NCI-H1092 treated with DMSO at 0.1 percent for 48 hours (cell line): ENCODE measurements around the gene ZNF619.
"Not testable (repeated sequence)": the region's sequence is repeated elsewhere in the genome, so short reads cannot be mapped to it uniquely, and the experiment has no call there.

Experiments used
- DNase-seq: peaks from one replicate; lab custom pipeline; 2025; lab: John Stamatoyannopoulos, UW

ZNF619 gene

DNA sequence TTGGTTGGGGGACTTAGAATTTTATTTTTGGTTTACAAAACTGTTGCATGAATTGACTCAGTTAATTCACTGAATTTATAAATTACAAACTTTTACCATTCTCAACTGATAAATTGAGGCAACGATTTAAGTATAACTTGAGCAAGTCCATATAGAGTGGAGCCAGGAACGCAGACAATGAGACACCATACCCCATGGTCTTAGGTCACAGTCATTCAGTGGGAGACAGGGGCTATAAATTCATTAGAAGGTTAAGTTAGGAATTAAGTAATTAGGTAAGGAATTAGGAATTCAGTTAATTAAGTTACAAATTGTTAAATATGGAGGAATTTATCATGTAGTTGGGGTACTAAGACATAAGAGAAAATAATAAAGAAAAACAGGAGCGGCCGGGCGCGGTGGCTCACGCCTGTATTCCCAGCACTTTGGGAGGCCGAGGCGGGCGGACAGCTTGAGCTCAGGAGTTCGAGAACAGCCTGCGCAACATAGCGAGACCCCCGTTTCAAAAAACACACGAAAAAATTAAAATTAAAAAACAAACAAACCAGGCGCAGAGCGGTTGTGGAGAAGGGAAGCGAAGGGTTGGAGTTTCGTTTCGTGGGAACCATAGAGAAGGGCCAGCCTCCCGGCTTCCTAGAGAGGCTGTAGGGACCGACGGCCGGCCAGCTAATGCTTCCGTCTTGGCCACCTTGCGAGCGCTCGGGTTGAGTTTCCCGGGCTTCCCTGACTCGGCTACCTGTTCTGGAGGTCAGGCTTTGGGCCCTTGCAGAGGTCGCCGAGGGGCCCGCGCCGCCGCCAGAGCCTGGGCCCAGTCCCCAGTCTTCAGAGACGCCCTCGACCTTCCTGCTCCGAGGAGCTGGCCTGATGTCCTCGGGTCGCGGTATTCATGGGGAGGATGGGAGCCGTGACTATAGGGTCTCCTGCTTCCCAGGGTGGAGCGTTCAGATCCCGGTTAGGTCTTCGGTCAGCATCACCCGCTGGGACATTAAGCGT, at the start of gene ZNF619:
Gene ZNF619 (plus strand): TSS at position 645 of the 993 bp plus-strand sequence. CDS start 858 bp downstream, outside the sequence.
- DNase-seq = peak; percentile 41

DNA sequence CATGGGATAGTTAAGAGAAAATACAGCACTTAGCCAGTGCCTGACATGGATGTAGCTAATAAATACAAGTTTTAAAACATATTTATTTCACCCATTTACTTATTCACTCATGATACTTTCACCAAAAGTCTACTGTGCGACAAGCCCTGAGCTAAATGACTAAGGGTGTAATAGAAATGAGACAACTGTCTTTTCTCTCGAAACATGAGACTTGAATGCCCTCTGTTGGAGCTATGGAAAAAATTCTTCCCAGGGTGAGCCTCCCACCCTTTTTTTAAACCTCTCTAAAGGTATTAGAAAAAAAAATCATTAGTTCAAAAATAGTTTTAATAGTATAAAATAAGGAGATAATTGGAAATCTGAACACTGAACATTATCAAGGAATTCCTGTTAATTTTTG, 44.1 kb upstream of the ZNF619 start:
- DNase-seq = no peak

DNA sequence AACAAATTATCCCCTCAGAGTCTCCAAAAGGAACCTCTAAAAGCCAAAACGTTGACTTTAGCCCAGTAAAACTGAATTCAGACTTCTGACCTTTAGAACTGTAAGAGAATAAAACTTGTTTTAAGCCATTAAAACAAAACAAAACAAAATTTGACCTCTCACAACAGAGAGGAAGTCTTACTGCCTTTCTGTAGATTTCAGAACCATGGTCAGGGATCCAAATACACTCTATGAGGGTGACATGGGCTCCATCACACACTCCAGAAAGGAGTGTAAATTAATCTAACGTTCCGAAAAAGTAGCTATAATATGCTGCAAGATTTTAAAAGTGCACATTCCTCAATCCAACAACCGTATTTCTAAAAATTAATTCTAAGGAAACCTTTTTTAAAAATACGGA, 39.0 kb upstream of the ZNF619 start:
- no peak for DNase-seq

DNA sequence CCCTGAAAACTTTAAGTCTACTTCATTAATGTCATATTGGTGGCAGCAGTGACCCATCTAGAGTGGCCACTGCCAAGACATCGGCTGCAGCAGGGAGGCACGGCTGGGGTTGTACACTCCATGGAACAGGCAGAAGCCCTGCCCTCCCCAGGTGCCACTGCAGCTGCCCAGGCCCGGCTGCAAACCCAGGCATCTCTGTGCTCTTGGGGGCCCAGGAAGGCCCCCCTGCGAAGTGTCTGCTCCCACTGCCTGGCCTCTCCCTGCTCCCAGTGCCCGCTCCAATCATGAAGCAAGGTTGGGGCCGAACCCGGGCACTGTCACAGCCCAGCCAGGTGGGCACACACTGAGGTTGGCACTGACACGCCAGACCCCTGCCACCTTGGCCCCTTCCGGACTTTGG, 31.9 kb upstream of the ZNF619 start:
- DNase-seq = no peak

DNA sequence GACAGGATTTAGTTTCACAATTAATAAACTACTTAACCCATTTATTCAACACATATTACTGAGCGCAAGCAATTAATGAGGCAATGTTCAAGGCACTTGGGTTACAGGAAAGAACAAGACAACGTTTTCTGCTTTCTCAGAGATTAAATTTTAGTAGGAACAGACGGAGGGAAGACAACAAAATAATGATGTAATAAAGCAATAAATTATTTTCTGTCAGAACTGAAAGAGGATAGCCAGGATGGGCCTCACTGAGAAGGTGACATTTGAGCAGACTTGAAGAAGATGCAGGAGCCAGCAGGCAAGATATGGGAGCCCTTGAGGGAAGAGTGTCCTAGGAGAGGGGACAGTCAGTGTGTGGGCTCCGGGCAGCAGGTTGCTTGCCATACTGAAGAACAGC, 31.0 kb upstream of the ZNF619 start:
- DNase-seq = no peak

DNA sequence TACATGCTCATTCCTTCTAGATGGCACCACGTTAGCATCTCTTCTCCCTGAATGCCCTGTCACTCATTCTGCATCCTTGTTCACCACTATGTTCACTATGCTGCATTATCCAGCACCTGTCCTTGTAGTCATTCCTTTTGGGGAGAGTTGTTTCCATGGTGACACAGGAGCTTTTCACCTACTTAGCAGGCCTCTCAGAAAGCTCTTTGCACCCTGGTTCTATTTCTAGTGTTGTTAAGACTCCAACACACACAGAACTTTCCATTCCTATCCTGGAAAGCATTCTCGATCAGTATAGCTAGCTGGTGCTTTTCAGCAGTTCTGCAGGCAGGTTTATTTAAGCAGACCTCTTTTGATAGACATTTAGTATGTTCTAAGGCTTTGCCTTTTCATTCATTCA, 26.5 kb upstream of the ZNF619 start:
- no peak for DNase-seq

DNA sequence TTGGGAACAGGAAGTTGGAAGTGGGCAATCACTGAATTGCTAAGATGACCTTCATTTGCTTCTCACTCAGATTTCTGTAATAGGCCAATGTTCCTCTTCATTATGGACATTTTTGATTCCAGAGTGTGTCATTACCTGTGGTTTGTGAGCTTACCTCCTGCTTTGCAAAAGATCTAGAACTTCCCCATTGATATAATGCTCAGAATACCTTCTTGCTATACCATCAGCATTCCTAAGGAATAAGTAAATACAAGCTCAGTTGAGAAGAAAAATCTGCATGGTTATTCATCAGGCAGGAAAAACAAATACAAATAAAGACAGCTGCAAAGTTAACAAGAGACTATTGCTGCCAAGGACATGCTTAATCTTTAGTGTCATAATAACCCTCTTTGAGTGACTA, 25.4 kb upstream of the ZNF619 start:
- no peak for DNase-seq

DNA sequence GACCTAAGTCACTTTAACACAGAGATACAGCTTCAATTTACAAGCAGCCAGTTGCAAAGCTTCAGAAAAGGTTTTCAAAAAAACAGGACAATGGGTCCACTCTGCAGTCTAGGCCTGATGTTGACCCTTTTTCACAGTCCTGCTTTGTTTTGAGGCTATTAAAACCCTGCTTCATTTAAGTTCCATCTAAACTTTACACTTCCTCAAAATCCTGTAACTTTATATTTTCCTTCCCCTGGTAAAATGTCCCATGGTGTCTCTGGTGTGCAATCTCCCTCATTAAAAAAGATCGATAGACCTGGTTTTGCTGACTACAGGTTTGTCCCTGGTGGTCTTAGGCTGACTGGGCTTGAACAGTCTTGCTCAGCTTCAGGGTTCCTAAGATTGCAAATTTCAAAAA, 24.9 kb upstream of the ZNF619 start:
- DNase-seq = no peak

DNA sequence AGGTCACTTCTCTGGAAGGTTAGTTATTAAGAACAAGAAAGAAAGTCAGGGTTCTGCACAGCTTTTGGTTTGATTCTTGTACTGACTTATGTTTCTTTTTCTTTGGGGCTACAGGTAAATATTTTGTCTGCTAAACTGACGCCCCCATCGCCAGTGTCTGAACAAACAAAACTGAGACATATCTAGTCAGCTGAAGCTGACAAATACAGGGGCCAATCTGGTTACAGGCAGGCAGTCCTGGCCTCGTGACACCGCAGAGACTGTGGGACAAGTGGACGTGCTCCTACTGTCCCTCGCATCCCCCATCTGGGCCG, 24.4 kb upstream of the ZNF619 start:
- no peak for DNase-seq

DNA sequence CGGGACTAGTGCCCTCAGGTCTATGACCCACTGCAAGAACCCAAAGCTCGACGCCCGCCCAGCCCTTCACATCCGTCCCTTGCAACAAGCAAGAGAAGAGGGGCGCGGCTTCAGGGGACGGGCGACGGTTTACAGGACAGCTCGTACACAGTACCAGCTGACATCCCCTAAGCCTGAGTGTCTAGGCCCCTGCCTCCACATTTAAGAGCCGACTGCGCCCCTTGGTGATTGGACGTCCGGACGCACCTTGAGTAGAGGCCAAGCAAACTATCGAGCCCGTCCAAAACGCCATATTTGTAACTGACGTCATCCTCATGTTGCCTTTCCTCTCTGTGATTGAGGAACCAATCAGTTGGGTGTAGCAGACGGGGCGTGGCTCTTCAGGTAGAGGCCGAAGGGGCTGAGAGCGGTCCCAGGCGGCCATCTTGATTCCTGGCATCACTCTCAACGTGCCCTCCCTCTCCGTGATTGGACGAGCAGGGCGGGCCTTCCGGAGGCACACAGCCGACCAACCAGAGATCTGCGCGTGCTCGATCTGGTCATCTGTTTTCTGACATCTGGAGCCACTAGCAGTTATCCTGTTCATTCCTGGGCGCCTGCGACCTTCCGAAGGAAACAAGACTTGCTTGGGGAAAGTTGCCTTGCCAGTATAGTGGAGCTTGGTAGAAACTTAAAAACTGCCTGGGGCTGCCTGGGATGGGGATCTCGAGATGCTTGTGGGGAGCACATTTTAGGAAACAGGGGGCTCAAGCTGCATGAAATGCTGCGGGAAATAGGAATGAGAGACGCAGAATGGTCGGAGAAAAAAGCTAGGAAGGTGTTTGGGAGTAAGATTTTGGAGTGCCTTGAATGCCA, 23.8 kb upstream of the ZNF619 start:
- peak; percentile 97 for DNase-seq

DNA sequence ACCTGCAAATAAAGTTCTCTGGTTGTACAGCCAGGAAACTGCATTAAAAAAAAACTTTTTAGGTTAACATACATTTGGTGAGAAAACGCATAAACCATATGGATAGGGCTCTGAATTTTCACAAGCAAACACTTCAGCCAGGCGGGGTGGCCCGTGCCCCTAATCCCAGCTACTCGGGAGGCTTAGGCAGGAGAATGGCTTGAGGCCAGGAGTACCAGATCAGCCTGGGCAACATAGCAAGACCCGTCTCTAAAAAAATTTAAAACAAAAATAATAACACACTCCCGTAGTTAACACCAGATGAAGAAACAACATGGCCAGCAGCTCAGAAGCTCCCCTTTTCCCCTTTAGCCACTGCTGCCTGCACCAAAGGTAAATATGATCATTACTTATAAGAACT, 23.0 kb upstream of the ZNF619 start:
- DNase-seq = no peak

DNA sequence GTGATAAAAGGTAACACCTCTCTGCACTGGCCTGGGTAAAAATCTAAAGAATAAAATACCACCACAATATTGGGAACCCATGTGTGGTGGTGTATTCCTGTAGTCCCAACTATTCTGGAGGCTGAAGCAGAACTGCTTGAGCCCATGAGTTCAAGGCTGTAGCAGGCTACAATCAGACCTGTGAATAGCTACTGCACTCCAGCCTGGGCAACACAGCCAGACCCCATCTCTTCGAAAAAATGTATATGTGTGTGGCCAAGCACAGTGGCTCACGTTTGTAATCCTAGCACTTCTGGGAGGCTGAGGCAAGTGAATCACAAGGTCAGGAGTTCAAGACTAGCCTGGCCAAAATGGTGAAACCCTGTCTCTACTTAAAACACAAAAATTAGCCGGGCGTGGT, 21.6 kb upstream of the ZNF619 start:
- DNase-seq = no peak

DNA sequence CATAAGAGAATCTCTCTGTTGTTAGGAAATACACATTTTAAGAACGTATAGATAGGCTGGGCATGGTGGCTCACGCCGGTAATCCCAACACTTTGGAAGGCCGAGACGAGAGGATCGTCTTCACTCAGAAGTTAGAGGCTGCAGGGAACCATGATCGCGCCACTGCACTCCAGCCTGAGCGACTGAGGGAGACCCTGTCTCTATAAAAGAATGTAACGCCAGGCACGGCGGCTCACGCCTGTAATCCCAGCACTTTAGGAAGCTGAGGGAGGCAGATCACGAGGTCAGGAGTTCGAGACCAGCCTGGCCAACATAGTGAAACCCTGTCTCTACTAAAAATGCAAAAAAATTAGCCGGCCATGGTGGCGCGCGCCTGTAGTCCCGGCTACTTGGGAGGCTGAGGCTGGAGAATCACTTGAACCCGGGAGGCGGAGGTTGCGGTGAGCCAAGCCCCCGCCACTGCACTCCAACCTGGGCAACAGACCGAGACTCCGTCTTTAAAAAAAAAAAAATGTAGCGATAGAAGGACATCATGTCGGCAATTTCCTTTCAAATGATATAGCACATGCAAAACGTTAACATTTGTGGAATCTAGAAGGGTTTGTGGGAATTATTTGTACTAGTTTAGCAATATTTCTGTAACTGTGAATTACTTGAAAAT, 20.5 kb upstream of the ZNF619 start:
- DNase-seq = no peak

DNA sequence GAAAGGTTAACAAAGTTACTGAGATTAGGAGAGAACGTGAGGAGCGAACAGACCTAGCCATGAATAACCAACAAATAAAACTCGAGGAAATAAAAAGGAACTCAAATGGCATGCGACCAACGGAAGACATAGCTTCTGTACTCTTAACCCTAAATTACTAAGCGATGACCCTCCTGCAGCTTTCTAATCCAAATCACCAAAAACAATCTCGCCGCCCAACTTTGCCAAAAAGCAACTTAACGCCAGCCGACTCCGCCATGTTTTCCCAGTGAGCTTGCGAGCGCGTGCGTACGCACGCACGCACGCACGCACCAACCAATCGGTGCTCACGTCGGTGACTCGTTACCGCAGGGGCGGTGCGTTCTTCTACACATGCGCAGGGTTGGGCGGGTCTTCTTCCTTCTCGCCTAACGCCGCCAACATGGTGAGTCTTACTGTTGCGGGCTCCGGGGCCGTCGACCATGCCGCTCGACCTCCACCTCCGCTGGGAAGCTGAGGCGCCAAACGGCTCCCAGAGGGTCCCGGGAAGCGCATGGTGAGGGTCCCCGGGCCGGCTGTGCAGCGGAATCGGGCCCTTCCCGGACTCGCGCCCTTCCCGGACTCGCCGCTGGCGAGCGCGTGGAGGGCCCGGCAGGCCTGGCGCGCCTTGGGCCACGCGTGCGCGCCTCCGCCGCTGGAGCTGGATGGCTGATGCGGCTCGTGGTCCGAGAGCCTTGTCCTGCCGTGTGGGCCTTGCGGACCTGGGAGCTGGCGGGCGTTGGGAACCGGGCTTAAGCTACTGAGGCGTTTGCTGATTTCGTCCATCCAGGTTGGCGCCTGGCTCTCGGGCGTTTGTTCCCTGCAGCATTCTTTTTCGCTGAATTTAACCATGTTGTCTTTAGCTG, 19.7 kb upstream of the ZNF619 start, which contains the start of gene RPL14:
Gene RPL14 (plus strand): TSS at position 400 of the 884 bp plus-strand sequence. CDS start 133 bp downstream, at position 533.
- DNase-seq = peak; percentile 87

DNA sequence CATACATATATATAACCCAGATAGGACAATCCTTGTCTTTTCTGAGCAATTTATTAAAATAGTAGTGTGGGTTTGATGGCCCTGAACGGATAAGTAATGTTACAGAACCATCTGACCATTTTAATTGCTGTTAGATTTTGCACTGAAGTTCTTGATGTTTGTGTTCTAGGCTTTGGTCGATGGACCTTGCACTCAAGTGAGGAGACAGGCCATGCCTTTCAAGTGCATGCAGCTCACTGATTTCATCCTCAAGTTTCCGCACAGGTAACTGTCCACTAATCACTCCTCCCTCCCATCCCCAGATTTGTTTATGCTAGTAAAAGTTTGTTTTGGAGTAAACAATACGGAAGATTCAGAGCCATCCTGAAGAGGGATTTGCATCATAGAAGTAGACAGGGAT, 18.4 kb upstream of the ZNF619 start:
- DNase-seq = no peak

DNA sequence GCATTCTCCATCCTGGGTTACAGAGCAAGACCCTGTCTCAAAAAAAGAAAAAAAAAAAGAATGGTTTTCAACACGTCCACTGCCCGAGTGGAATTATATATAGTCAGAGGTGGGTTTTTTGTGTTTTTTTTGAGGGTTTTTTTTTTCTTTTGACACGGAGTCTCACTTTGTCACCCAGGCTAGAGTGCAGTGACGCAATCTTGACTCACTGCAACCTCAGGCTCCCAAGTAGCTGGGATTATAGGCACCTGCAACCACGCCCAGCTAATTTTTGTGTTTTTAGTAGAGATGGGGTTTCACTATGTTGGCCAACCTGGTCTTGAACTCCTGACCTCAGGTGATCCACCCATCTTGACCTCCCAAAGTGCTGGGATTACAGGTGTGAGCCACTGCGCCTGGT, 16.4 kb upstream of the ZNF619 start:
- not testable (repeated sequence) for DNase-seq

DNA sequence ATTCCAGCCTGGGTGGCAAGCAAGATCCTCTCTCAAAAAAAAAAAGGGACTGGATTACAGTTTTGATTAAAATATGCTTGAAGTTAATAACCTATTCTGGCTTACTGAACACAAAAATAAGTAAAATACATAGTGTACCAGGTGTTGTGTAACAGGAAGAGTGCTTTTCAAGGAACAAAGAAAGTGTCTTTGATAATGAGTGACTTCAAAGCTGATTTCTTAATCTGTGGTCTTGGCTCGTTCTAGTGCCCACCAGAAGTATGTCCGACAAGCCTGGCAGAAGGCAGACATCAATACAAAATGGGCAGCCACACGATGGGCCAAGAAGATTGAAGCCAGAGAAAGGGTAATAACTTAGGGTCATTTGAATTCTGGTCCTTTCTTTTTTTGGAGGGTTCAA, 15.8 kb upstream of the ZNF619 start:
- DNase-seq = no peak

DNA sequence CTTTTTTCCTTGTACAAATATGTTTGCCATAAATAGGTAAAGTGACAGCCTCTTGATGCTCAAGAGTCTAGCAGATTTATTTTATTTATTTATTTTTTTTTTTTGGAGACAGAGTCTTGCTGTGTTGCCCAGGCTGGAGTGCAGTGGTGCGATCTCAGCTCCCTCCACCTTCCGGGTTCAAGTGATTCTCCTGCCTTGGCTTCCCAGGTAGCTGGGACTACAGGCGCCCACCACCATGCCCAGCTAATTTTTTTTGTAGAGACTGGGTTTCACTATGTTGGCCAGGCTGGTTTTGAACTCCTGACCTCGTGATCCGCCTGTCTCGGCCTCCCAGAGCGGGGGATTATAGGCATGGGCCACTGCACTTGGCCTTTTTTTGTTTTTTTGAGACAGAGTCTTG, 14.1 kb upstream of the ZNF619 start:
- not testable (repeated sequence) for DNase-seq

DNA sequence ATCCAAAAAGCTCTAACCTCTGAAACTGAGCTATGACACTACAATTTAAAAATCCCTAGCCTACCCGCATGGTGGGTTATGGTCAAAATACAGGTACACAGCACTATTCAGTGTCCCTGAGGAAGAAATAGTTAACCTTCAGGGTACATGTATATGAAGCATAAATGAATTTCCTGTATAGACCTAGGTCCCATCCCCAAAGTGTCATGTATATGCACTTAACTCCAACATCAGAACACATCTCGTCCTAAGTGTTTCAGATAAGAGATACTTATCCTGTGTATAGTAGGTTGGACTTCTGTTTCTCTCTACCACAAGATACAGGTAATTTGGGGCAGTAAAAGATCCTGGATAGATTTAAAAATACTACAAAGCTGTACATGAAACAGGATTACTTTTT, 13.3 kb upstream of the ZNF619 start:
- no peak for DNase-seq

DNA sequence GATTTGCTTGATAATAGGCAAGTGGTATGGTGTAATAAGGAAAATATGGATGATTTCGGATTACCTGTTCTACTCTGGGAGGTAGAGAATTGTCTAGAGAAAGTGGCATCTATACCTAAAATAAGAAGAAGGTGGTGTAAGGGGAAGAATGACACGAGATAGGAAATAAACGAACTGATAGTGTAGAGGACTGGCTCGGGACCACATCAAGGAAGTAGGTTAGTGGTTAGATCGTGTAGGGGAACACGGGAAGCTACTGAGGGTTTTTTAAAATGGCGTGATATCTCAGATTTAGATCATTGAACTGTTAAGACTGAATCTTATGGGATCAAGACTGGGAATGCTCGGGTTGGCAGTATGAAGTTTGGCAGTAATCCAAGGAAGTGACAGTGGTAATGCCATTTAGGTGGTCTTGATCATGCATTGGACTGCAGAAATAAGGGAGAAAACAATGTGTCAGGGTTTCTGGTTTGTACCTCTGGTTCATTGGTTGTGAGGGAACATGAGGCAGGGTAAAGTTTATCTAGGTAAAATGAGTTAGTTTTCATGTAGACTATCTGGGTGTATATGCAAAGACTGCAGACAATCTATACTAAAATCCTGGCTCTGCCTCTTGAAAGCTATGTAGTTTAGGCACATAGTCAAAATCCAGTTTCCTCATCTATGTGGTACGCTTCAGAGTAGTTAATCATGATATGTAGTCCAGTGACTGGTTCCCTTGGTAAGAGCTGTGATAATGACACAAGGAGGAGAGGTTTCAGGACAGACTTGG, 12.4 kb upstream of the ZNF619 start:
- DNase-seq = no peak

DNA sequence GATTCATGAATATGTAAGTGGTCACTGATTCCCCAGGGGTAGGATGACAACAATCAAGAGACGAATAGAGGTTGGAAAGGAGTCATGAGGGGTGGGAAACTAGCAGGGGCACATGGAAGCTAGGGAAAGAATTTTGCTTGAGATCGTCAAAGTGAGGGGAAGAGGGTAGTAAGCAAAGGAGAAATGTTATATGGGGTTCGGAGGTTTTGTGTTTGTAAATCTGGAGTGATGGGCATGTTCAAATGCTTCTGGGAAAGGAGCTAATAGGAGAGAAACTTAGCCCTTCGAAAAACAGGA, 11.9 kb upstream of the ZNF619 start:
- no peak for DNase-seq
